NCI-H2227 (cell line): ENCODE results near the gene RBM47.
"Not testable (repeated sequence)": the region's sequence is repeated elsewhere in the genome, so short reads cannot be mapped to it uniquely, and the experiment has no call there.

ENCODE experiments used
- DNase-seq: peaks from one replicate; lab custom pipeline; 2025; ENCODE audit not compliant: unreplicated experiment; lab: John Stamatoyannopoulos, UW

Gene RBM47

DNA sequence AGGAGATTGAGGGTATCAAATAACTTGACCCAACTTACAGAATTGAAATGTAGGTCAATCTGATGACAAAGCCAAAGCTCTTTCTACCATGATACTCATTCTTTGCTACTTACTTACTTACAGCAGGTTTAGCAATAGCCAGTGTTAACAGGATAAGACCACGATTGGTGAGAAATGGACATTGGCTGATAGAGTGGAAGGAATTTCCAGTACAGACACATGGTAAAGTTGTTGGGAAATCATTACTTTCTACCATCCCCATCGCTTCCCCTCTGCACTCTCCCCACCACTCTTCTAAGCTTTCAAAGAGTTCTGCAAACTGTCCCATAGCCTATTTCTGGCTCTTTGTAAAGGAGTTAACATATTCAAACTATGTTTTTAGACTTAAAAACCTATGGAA, 174.8 kb downstream of the RBM47 start:
- DNase-seq, result no peak

DNA sequence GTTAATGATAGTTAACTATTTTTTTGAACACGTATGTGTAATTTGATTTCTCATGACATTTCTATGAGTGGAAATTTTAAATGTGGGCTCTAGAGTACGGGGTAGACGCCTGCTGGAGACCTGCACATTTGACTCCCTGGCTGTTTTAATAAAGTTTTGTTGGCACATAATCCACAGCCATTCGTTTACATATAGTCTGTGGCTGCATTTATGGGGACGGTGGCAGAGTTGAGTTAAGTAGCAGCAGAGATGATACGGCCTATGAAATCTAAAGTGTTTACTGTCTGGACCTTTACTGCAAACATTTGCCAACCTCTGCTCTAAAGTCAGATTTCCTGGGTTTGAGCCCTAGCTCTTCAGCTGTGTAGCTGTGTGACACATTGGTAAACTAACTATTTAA, 175.8 kb downstream of the RBM47 start:
- DNase-seq, result no peak

DNA sequence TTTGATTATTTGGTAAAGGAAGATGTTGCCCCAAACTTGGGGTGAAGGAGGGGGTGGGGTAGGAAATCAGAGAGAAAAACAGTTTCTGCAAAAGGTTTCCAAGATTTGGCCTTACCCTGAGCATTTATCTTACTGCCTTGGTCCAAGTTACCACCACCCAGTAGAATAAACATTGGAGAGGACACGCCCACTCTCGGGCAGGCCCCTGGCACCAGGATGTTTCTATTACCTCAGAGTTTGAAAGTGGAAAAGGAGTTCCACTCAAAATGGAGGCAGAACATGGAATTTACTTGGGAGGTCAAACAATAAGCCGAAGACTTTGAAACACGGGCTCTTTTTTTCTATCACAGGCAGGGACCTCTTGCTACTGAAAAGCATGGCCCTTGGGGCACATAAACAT, 180.8 kb downstream of the RBM47 start:
- DNase-seq, result no peak

DNA sequence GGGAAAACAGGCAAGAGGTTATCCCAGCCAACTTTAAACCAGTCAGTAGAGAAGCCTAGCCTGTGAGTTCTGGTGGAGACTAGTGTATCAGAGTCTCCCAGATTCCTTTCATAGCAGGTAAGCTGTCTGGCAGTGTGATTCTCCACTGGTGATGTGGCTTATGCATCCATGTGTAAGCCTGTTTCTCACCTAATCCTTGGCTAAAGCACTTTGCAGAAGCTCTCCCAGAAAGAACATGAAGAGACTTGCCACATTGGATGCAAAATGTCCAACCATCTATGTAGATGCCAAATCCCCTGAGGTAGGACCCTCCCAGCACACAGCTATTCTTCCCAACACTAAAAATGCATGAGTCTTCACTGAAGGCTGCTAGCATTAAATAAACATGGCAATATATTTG, 182.8 kb downstream of the RBM47 start:
- no peak for DNase-seq

DNA sequence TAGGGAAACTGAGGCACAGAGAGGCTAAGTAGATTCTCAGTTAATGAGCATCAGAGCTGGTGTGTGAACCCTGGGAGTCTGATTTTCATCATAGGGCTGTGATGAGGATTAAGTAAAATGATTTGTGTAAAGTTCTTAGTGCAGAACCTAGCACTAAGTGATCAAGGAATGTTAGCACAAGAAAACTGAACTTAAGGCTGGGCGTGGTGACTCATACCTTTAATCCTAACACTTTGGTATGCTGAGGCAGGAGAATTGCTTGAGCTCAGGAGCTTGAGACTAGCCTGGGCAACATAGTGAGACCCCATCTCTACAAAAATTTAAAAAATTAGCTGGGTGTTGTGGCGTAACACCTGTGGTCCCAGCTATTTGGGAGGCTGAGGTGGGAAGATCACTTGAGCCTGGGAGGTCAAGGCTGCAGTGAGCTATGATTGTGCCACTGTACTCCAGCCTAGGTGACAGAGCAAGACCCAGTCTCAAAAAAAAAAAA, 183.4 kb downstream of the RBM47 start:
- not testable (repeated sequence) for DNase-seq

DNA sequence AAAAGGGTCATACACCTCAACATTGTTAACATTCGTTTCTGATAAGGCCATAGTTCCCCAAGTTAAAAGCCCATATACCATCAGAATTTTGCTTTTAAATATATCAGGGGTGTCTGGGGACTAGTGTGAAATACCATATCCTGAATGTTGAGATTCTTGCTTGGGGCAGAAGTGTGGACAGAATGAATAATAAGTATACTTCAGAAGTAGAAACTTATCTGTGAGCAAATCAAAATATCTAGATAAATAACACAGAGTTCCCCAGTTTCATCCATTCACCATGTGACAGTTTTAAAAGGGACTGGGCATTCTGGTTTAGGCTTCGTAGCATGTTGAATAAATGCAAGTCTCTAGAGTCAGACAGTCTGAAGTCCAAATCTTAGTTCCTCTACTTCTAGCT, 184.0 kb downstream of the RBM47 start:
- DNase-seq, result no peak

DNA sequence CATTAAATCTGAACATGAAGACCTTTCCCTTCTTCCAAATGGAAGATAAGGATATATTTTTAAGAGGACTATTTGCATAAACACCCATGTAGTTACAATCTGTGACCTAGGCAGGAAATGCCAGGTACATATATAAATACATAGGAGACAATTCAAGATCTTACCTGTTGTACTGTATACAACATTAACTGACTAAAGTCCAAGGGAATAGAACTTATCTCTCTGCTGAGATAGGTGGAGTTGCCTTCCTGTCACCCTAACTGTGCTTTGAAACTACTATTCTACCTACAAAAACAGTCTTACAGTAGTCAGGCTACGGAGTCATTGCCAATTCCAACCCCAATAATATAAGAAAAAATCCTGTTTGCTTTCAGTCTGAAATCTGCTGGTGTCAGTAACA, 188.2 kb downstream of the RBM47 start:
- DNase-seq, result no peak

DNA sequence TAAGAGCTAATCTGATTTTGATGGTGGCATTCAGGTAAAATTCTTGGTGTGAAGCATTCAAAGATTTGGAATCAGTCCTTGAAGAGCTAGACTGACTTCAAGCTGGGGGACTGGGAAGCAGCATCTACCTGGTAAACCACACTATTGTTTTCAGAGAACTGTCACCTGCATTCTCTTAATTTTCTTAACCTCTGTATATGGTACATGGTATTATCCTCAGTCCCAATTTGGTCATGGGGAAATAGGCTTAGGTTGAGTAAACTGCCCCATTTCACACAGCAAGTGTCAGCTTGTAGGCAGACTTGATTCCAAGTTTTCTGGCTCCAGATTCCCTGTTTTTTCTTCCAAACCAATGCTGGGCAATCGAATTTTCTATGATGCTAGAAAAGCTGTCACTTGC, 190.1 kb downstream of the RBM47 start:
- no peak for DNase-seq

DNA sequence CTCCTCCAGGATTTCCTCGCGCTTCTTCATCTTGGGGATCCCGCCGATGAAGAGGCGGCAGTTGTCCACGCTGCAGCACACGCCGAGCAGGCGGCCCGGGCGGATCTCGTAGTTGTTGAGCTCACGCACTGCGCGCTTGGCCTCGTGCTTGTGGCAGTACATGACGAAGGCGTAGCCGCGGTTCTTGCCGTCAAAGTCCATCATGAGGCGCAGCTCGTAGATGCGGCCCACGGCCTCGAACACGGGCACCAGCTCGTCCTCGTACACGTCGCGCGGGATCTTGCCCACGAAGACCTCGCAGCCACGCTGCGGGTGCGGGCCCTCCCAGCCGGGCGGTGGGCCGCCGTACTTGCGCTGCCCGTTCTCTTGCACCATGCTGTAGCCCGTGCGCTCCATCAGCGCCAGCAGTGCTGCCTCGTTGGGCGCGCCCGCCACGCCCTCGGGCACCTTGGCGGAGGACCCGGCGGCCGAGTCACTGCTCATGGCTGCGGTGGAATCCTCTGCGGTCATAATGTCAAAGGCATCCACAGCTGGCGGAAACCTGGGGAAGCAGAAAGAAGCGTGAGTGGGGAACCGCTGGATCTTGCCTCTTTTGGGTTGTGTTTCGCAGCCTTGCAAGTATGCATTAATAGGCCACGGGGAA, 191.2 kb downstream of the RBM47 start:
- DNase-seq, result no peak

DNA sequence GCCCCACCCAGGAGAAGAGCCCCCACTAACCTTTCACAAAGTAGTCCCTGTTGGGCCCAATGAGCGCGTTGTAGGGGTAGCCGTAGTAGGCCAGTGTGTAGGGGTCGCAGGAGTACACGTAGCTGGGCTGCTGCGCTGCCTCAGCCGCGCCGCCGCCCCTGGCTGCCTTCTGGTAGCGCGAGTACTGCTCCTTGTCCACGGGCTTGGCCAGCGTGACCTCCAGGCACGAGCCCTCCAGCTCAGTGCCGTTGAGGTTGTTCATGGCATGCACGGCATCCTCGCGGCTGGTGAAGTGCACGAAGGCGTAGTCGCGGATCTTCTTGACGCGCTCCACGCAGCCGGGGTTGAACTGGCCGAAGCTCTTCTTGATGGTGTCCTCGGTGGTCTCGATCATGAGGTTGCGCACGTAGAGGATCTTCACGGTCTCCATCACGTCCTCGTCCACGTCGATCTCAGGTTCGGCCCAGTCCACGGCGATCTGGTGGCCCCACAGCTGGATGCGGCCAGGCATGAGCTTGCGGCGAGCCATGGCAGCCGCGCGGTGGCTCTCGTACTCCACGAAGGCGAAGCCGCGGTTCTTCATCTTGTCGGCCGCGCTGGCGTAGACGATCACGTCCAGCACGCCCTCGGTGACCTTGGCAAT, 191.8 kb downstream of the RBM47 start:
- DNase-seq, result no peak

DNA sequence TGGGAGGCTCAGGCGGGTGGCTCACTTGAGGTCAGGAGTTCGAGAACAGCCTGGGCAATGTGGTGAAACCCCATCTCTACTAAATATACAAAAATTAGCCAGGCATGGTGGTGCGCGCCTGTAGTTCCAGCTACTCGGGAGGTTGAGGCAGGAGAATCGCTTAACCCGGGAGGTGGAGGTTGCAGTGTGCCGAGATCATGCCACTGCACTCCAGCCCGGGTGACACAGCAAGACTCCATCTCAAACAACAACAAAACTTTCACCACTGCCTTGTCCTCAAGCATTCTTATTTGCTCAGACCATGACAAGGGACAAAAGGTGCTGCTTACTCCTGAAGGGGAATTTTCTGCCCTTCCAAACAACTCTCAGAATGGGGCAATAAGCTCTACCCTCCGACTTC, 194.4 kb downstream of the RBM47 start:
- not testable (repeated sequence) for DNase-seq

DNA sequence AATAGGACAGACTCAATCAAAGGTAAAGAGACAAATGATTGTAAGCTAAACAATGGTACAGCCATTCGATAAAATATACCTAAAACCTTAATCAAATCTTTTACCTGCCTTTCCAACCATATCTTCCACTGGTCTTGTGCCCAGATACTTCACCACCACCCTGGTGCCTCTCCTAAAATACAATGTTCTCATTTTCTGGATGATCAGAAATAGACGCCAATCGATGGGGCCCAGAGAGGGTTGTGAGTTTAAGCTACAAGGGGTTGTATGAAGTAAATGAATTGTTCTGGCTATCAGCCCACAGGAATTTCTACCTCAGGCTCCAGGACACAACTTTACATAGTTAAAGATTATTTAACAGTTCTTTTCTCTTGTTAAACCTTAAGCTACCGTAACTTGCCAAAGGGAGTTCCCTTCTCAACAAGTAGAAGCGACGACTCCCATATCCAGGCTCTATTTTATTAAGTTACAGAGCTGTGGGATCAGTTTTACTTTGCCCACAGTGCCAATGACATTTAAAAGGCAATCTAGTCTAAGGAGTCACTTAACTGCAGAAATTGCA, 195.5 kb downstream of the RBM47 start:
- no peak for DNase-seq

DNA sequence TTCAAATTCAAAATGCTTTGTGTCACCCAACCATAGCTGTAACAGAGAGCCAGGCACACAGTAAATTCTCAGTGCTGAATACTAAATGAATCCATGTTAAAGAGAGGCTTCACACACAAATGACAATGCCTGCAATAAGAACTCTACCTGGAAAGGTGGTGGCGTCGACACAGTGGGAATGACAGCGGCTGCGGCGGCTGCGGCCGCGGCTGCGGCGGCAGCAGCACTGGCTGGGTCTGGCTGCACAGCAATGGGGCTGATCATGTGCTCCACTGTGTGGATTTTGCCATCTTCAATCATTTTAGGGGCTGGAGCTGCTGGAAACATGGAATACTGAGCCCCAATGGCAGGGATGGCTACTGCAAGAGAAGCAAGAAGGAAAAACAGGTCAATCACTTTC, 197.2 kb downstream of the RBM47 start:
- DNase-seq, result no peak

DNA sequence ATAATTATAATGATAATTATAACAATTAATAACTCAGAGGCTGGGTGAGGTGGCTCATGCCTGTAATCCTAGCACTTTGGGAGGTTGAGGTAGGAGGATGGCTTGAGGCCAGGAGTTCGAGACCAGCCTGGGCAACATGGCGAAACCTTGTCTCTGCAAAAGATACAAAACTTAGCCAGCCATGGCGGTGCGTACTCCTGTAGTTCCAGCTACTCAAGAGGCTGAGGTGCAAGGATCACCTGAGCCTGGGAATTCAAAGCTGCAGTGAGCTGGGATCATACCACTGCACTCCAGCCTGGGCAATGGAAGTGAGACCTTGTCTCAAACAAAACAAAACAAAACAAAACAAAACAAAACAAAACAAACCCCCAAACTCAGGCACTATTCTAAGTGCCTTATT, 201.8 kb downstream of the RBM47 start:
- DNase-seq, result not testable (repeated sequence)

DNA sequence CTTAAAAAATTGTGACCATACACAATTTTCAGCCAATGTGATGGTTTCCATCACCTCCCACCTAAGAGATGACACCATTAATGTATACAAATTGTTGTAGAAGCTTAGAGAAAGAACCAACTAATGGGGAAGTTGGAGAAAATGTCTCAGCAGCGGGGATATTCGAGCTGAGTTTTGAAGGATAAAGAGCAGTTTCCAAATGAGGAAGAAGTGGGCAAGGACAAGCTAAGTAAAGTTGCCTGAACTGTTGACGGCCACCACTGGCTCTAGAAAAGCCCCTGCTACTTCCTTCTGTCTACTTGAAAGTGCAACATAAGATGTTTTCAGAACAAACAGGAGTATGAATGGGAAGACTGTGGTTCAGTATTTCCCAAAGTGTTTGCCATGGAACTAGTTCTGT, 202.5 kb downstream of the RBM47 start:
- DNase-seq, result no peak

DNA sequence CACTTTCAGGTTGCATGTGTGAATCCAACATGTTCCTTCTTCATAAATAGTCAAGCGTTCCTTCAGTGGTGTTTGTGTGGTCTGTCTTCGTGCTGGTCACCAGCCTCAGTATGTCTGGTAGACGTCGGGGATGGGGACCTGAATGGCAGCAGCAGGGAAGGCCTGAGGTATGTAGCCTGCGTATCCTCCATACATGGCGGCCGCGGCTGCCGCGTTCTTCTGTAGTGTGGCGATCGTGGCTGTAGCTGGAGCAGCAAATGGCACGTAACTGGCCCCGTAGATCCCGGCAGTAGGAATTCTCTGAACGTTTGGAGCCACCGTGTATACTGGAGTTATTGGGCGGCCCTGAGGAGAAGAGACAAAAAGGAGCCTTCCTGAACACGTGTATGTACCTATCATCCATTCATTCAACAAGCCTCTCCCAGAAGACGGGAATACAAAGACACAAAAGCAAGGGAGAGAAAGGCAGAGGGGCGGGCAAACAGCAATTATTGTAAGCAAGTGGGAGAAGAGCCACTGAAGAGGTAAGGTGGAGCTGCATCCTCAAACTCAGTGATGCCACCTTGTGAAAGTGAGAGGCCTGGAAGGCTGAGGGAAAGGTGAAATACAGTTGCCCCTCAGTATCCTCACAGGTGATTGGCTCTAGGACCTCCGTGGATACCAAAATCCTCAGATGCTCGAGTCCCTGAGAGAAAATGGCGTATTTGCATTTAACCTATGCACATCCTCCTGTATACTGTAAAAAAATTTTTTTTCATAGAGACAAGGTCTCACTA, 203.7 kb downstream of the RBM47 start:
- no peak for DNase-seq

DNA sequence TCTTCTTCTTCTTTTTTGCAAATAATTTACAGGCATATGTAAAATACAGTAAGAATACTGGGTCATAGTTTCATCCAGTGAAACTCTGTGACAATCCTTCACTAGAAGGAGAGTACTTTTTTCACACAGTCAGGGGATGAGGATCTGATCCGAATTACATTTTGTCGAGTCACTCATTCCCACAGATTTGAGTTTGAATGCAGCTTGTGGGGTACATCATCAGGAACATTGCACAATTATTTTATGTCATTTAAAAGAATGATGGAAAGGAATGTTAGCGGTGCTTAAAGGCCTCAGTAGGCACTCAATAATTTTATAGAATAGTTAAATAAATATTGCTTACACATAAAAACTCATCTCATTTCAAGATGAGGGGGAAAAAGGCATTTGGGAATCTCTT, 205.9 kb downstream of the RBM47 start:
- no peak for DNase-seq

DNA sequence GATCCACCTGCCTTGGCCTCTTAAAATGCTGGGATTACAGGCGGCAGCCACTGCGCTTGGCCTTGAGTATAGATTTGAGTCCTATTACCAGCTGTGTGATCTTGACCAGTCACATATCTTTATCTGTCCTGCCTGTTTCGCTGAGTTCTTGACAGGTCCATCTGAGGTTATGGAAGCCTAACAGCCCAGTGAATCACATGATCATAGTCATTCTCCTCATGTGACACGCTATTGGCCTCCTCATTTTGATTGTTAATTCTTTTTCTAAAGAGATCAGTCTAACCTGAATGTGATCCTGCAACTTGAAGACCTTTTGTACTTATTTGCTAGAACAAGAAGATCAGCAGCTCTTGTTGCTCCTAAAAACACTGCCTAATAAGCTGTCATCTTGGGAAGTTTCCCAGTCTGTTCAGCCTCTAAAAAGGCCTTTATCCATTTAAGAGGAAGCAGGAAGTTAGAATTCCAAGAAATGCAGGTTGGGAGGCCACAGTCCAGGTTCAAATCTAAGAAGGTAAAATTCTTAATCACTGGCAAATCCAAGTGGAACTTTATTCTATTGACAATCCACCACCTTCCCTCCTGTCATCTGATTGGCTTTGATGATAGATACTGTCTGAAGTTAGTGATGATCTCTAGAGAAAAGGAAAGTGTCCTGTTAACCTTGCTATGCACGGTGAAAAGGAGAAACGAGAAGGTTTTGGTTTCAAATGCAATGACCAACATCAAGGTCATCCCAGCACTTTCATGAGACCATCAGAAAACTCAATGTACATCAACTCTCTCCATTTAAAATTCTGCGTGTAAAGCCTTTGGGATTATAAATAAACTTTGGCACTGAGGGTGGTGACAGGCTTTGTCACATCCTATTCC, 207.6 kb downstream of the RBM47 start:
- DNase-seq, result no peak

DNA sequence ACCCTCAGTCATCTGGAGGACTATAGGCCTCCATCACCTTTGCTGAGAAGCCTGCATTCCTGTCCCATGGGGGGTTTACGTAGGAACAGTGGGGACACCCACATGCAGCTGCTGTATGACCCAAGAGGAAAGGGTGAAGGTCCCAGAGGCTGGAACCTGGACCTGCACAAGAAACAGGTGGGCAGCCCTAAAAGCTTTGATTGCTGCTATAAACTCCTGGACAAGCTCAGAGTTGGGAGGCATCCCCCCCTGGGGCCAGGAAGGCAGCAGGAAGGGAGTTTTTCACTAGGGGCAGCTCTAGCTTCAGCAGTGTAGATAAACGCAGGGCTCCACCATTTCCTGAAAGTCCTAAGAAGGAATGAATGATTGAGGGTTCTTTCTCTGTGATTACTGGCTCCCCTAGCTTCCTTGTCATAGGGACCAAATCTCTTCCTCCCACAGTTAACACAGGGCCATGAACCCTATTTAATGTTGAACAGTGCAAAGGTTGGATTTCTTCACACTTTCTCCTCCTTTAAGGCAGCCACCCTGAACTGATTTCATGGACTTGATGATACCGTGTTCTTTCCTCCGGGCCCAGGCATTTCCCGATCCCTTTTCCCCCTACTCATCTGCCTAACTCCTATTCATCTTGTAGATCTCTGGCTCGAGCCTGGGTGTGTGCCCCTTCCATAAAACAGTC, 210.3 kb downstream of the RBM47 start:
- no peak for DNase-seq
